Muscle layer of duodenum (tissue), 2 donors: ENCODE data around the gene FKBP6.
"Not testable (repeated sequence)": the region's sequence is repeated elsewhere in the genome, so short reads cannot be mapped to it uniquely, and the experiment has no call there.

Experiments
- H3K27ac ChIP-seq: one replicate; pipeline ENCODE4 v1.7.0; 2013; ENCODE audit warnings: mild to moderate bottlenecking, low read length
- H3K27me3 ChIP-seq: one replicate; pipeline ENCODE4 v1.7.0; 2013; ENCODE audit warnings: low read depth, mild to moderate bottlenecking, control low read depth, low read length
- H3K36me3 ChIP-seq, 2 donors: one replicate each; pipeline ENCODE4 v1.7.0; 2013; ENCODE audit warnings: low read length in 2 of 2, control low read depth in 1 of 2, mild to moderate bottlenecking in 1 of 2; ENCODE audit not compliant: insufficient read depth in 2 of 2, control insufficient read depth in 1 of 2
- H3K4me1 ChIP-seq, 2 donors: one replicate each; pipeline ENCODE4 v1.7.0; 2013; ENCODE audit warnings: low read length in 2 of 2, mild to moderate bottlenecking in 2 of 2, control low read depth in 1 of 2, moderate library complexity in 1 of 2; ENCODE audit not compliant: insufficient read depth in 2 of 2, control insufficient read depth in 1 of 2
- H3K4me3 ChIP-seq, 2 donors: one replicate each; pipeline ENCODE4 v1.7.0; 2013; ENCODE audit warnings: low read length in 2 of 2, low read depth in 1 of 2, mild to moderate bottlenecking in 1 of 2
- H3K9me3 ChIP-seq, 2 donors: one replicate each; pipeline ENCODE4 v1.7.0; 2013; ENCODE audit warnings: low read length in 2 of 2, control low read depth in 1 of 2, mild to moderate bottlenecking in 1 of 2; ENCODE audit not compliant: control insufficient read depth in 1 of 2
- donor health status: healthy.

FKBP6 gene

DNA sequence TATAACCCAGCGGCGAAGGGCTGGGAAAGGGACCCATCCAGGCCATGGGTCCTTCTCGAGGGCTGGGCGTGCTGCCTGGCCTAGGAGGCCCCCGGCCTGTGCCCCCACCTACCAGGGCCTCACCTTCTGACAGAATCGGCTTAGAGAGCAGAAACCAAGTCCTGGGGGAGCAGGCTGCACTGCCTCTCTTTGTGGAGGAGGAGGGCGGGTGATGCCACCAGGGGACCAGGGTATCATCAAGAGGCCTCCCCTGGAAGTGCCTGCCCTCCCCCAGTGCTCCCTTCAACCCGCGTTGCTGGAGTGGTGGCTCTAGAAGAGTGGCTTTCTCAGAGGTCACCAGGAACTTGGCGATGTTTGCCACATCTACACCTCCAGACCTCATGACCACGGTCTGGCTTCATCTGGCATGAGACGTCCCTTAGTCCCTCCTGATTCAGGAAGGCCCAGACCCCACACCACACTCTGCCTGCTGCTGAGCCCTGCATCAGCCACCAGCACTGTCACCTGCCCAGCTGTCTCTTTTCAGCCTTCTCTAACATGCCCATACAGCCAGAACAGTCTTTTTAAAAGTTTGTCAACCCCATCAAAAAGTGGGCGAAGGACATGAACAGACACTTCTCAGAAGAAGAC is 31.9 kb downstream of the FKBP6 start:
- Histone ChIP-seq H3K27ac (no peak overlapping the region), H3K4me3 (no peak overlapping the region), H3K36me3 (no peaks in the 10 kb centered on the region), H3K27me3 (no peaks in the 10 kb centered on the region), H3K9me3 (no peaks in the 10 kb centered on the region), H3K4me1 (peaks cover 0 to 4% of the 10 kb centered on the region in 2 donors)

DNA sequence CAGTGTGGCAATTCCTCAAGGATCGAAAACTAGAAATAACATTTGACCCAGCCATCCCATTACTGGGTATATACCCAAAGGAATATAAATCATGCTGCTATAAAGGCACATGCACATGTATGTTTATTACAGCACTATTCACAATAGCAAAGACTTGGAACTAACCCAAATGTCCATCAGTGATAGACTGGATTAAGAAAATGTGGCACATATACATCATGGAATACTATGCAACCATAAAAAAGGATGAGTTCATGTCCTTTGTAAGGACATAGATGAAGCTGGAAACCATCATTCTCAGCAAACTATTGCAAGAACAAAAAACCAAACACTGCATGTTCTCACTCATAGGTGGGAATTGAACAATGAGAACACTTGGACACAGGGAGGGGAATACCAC is 32.6 kb downstream of the FKBP6 start:
- H3K4me3 ChIP-seq, result not testable (repeated sequence)

DNA sequence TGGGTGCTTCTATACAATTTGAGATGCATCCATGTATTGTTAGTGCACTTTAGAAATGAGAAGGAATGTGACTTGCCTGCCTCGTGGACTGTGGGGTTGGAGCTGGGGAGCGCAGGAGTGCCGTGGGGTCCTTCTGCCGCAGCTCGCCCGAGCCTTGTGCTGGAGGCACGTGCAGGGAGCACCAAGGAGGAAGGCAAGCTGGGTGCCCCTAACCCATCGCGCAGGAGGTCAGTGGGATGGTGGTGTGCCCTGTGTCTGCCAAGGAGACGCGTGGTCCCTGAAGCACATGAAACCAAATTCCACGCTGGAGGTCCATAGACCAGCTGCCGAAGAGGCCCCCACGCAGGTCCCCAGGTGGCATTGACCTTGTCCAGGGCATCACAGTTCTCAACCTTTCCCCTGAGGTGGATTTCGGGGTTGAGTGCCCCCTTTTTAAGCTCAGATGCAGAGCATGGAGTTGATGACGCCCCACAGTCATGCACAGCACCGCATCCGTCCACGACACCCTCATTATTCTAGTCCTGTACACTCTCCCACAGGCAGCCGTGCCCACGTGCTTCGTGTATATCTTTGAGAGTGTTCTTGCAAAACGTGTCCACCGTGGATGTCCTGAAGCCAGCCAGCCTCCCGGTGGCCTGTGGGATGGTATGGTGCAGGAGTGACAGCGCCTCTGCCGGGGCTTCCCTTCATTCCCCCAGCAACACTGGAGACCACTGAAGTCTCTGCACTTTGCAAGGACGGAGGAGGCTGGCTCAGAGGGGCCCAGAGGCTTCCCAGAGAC is 35.5 kb downstream of the FKBP6 start:
- H3K27ac ChIP-seq, result no peak overlapping the region
- no peaks in the 10 kb centered on the region for H3K9me3 ChIP-seq
- no peaks in the 10 kb centered on the region for H3K27me3 ChIP-seq
- H3K4me1 ChIP-seq, result peaks cover 0 to 3% of the 10 kb centered on the region in 2 donors
- no peaks in the 10 kb centered on the region for H3K36me3 ChIP-seq
- no peak overlapping the region for H3K4me3 ChIP-seq

More for the DNA sequence above, 32.6 kb downstream of the FKBP6 start:
- H3K27me3 ChIP-seq, H3K36me3 ChIP-seq, H3K4me1 ChIP-seq, H3K9me3 ChIP-seq, H3K27ac ChIP-seq: not testable (repeated sequence)

- H3K36me3 ChIP-seq, result no peaks in the 10 kb centered on the region
- no peak overlapping the region for H3K4me3 ChIP-seq
- H3K27me3 ChIP-seq, result no peaks in the 10 kb centered on the region
- no peak overlapping the region for H3K27ac ChIP-seq
- H3K4me1 ChIP-seq, result no peaks in the 10 kb centered on the region
- H3K9me3 ChIP-seq, result no peaks in the 10 kb centered on the region
Measured at GRCh38 chr7:73364006-73364728, 36.2 kb downstream of the FKBP6 start.

DNA sequence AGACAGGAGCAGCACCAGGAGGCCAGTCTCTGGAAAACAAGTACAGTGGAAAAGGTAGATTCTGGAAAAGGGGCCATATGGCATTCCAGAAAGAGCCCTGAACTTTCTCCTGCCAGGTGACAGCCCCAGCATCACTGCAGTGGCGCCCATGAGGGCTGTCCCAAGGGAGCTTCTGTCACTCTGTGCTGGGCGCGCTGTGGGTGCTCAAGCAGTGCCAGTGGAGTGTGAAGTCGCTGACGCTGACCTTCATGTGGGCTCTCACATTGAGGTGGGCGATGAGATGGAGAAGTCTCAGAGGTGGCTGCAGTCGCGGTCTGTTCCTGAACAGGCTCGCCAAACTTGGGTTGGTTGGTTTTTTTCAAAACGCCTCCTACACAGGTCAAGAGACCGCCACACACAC is 38.2 kb downstream of the FKBP6 start:
- Histone ChIP-seq H3K4me1 (no peaks in the 10 kb centered on the region), H3K4me3 (no peak overlapping the region), H3K27ac (no peak overlapping the region), H3K9me3 (no peaks in the 10 kb centered on the region), H3K36me3 (no peaks in the 10 kb centered on the region), H3K27me3 (no peaks in the 10 kb centered on the region)

DNA sequence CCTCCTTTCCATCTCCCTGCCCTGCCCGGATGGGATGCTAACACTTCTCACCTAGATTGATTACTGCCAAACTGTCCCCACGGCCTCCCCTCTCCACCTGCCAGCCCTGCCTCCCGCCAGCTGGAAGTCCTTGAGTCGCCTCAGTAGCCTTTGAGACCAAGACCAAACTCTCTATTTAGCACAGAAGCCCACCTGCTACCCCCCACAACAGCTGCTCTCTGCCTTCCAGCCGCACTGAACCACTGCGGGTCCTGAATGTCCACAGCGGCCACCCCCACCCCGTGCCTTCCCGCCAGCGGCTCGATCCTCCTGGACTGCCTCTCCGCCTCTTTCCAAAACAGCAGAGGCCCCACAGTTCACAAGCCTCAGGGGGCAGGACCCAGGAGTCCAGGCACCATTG is 39.0 kb downstream of the FKBP6 start:
- H3K4me3 ChIP-seq, result no peak overlapping the region
- no peaks in the 10 kb centered on the region for H3K4me1 ChIP-seq
- H3K27me3 ChIP-seq, result no peaks in the 10 kb centered on the region
- H3K9me3 ChIP-seq, result no peaks in the 10 kb centered on the region
- no peak overlapping the region for H3K27ac ChIP-seq
- H3K36me3 ChIP-seq, result no peaks in the 10 kb centered on the region

- Histone ChIP-seq H3K36me3 (no peaks in the 10 kb centered on the region), H3K4me3 (no peak overlapping the region), H3K4me1 (no peaks in the 10 kb centered on the region), H3K9me3 (no peaks in the 10 kb centered on the region), H3K27ac (no peak overlapping the region), H3K27me3 (no peaks in the 10 kb centered on the region)
Measured at GRCh38 chr7:73369009-73369408, 41.0 kb downstream of the FKBP6 start.

GRCh38 chr7:73369622-73370021 is 41.7 kb downstream of the FKBP6 start:
- no peaks in the 10 kb centered on the region for H3K27me3 ChIP-seq
- H3K36me3 ChIP-seq, result no peaks in the 10 kb centered on the region
- H3K4me3 ChIP-seq, result no peak overlapping the region
- no peaks in the 10 kb centered on the region for H3K9me3 ChIP-seq
- no peak overlapping the region for H3K27ac ChIP-seq
- H3K4me1 ChIP-seq, result no peaks in the 10 kb centered on the region

- no peak overlapping the region for H3K27ac ChIP-seq
- no peak overlapping the region for H3K4me3 ChIP-seq
- H3K9me3 ChIP-seq, result peaks cover 0 to 4% of the 10 kb centered on the region in 2 donors
- no peaks in the 10 kb centered on the region for H3K36me3 ChIP-seq
- peaks cover 0 to 6% of the 10 kb centered on the region in 2 donors for H3K4me1 ChIP-seq
- no peaks in the 10 kb centered on the region for H3K27me3 ChIP-seq
Measured at GRCh38 chr7:73373741-73374140, 45.8 kb downstream of the FKBP6 start.

DNA sequence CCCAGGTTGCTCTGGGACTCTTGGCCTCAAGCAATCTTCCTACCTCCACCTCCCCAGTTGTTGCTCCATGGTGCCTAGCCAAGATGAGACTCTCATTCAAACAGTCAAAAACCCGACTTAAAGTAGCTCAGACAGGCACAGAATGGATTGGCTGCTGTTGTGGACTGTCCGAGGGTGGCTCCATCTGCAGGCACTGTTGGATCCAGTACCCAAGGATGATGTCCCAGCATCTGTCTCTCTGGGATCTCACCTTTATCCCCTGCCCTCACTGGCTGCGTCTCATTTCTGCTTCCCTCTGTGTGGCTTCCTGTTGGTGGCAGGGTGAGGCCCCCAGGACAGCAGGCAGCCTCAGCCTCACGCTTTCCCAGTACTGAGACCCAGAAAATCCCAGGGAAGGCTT is 48.3 kb downstream of the FKBP6 start:
- H3K4me3 ChIP-seq, H3K4me1 ChIP-seq, H3K36me3 ChIP-seq, H3K27me3 ChIP-seq, H3K27ac ChIP-seq, H3K9me3 ChIP-seq: not testable (repeated sequence)

DNA sequence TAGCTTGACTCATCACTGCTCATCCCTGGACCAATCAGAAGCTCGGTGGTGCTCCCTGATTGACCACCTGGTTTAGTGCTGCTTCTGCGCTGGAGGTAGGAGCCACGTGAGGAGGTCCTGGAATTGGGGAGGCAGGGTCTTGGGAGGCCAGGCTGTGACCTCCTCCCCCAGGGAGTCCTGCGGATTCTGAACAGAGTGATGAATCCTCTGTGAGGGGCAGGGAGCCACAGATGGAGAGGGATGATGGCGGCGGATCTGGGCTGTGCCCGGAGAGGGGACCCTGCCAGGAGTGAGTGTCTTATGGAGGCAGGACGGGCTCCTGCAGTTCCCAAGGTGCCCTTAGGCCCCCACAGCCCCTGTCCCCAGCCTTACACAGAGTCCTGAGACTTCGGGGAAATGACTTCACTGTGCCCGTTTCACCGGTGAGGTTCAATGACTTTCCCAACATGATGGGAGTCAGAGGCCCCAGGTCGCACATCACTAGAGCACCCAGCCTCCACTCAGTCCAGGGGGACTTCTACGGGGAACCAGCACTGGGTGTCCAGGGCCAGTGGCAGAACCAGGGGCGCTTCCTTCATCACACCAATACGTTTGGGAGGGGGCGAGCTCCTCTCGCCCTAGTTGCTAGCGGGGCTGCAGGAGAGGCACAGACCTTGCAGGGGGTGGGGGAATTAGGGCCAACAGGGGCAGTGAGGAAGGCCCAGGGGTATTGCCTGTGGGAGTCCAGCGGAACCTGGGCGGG is 48.9 kb downstream of the FKBP6 start:
- Histone ChIP-seq H3K4me1 (peaks cover 0 to 6% of the 10 kb centered on the region in 2 donors), H3K4me3 (no peak overlapping the region), H3K27ac (no peak overlapping the region), H3K36me3 (no peaks in the 10 kb centered on the region), H3K27me3 (no peaks in the 10 kb centered on the region), H3K9me3 (peaks cover 0 to 4% of the 10 kb centered on the region in 2 donors)
